ENCODE results near the gene HBS1L.

The HBS1L gene

DNA sequence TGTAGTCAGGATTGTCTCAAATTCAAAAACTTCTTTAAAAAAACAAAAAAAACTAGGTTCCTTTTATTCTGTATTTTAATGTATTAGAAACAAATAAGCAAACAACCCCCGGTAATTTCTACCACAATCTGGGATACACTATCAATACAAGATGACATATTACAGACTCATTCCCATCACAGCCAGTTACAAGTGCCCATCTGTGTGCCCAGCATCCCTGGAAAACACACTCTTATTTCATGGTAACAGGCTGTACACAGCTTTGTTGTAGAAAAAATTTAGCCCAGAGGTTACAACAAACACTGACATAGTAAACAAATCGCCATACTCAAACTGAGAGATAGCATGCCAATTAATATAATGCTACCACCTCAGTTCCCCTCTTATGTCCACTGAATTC lies 16.3 kb downstream of the HBS1L start:
- no peak for TF ChIP-seq POLR2A (IDR thresholded peaks at IDR 0.05; ENCODE audit: low read depth, low read length)
- FAIRE-seq = no peak
- no peak for DNase-seq (ENCODE audit: insufficient read length, low spot score)

DNA sequence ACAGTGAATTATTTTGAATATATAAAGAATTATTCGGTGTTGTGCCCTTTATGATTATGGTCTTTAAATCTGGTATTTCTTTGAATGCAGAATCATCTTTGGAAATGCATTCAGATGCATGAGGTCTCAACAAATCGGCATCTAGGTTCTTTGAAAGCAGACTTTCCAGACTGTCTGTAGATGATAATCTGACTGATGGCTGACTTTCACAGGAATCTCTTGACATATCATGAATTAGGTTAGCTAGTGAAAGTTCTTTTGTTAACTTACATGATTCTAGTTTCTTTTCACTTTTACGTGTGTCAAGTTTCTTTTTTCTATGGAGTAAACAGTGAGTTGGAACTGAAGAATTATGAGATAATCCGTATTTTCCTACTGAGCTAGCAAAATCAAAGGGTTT lies 17.1 kb downstream of the HBS1L start:
- no peak for DNase-seq (ENCODE audit: insufficient read length, low spot score)
- no peak for TF ChIP-seq POLR2A (IDR thresholded peaks at IDR 0.05; ENCODE audit: low read depth, low read length)
- FAIRE-seq = no peak

DNA sequence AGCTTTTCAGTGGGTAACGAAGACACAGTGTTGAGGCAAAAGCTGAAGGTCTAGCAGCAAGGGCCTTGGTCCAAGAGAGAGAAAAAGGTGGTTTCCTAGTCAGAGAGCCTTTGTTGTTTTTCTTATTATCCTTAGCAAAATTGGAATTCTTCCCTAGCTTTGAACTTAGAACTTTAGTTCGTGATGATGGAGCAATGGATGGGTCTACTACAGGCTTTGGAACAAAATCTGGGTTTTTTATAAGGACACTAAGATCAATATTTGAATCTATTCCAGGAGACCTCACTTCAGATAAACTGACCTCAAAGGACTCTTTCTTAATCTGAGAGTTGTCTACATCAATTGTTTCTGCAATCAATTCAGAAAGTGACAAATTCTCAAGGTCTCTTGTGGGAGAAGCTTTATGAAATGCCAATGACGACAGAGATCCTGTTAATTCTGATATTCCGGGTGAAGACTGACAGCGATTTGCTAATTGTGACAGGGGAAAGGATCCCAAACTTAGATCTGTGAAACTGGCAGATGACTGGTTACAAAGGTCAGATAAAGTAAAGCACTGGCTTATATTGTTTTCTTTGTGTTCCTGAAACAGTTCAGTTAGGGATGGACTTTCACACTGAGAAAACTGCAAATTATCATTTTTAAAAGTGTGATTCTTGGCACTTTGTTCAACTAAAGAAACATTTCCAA lies 17.7 kb downstream of the HBS1L start:
- no peak for FAIRE-seq
- no peak for TF ChIP-seq POLR2A (IDR thresholded peaks at IDR 0.05; ENCODE audit: low read depth, low read length)
- no peak for DNase-seq (ENCODE audit: insufficient read length, low spot score)

DNA sequence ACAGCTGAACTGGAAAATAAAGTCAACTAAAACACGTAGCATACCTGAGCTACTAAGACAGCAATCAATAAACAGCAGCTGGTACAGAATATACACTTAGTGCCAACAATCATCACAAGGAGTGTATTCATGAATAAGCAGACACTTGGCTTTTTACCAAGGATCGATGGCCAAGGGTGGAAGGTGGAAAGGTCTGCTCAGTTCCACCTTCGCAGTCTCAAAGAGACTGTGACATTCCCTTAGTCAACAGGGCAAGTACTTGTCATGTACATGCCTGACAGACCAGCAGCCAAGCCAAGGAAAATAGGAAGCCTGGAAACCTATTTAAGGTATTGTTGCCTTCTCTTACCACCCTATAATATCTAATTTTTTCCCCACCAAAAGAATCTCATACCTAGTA lies 21.4 kb downstream of the HBS1L start:
- DNase-seq (ENCODE audit: insufficient read length, low spot score) (no peak), FAIRE-seq (no peak)
- TF ChIP-seq POLR2A (IDR thresholded peaks at IDR 0.05; ENCODE audit: low read depth, low read length) = no peak

DNA sequence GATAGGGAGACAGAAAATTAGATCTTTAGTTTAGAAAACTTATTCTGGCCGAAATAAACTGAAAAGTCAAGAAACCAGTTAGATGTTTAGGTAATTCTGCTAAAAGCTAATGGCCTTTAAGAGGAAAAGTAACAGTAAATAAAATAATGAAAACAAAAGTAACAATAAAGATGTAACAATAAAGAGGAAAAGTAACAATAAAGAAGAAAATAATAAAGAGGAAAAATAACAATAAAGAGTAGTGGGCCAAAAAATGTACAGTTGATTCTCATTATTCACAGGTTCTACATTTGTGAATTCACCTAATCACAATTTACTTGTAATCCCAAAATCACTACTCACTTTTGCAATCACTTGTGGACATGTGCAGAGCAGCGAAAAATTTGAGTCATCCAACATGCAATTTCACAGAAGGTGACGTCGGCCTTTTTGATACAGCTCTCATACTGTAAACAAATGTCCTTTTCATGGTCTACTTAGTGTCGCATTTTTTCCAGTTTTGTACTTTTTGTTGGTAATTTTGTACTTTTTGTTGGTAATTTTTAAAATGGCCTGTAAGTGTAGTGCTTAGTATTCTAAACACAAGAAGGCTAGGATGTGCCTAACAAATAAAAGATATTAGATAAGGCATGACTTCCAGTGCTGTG lies 24.0 kb downstream of the HBS1L start:
- no peak for TF ChIP-seq POLR2A (IDR thresholded peaks at IDR 0.05; ENCODE audit: low read depth, low read length)
- no peak for DNase-seq (ENCODE audit: insufficient read length, low spot score)
- FAIRE-seq = no peak

DNA sequence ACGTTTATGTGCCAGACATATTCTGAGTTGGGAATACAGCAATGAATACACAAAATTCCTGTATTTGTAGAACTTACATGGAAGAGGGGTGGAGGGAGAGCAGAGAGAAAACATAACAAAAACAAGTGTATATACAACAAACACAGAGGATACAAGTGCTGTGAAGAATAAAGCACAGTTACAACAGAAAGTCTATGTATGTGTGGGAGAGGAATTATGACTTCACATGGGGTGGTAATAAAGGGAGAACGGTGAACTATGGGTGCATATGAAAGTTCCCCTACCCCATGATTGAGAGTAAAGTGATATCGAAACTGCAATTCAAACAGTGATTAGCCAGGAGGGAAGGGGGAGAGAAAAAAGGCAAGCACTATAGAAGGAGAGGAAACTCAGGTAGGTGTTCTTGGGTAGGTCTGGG lies 24.6 kb downstream of the HBS1L start:
- no peak for FAIRE-seq
- no peak for TF ChIP-seq POLR2A (IDR thresholded peaks at IDR 0.05; ENCODE audit: low read depth, low read length)
- DNase-seq (ENCODE audit: insufficient read length, low spot score) = no peak

DNA sequence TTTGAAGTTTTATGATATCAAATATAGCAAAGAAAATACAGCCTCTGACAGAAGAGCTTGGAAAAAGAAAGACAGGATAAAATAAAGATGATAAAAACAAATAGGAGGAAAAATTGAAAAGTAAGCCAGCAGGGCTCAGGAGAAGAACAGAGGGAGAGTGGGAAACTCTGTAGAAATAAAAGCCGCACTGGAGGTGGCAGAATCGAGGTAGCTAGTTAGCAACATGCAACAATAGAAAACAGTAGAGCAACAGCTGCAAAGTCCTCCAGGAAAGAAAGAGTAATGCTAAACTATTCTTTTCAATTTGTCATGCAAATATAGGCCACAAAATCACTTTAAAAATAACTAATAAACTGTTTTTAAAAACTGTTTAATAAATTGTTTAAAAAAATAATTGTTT lies 28.8 kb downstream of the HBS1L start:
- TF ChIP-seq POLR2A (IDR thresholded peaks at IDR 0.05; ENCODE audit: low read depth, low read length) = no peak
- FAIRE-seq (no peak), DNase-seq (ENCODE audit: insufficient read length, low spot score) (no peak)

DNA sequence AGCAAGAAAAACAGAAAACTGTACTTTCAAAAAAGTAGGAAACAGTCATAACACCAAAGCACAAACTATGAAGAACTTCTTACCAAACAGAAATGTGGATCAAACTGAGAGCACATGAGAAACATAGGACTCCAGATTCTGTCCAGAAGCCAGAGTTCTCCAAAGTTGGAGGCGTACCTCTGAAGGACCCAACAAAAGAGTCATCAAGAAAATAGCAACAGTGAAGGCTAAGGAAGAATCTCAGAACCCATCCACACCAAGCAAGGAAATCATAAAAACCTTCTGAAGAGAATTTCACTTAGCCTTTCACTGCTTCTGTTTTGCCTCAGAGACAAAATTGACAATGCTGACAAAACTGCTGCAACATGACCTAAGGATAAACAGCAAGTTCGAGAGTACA lies 29.4 kb downstream of the HBS1L start:
- DNase-seq (ENCODE audit: insufficient read length, low spot score) (no peak), FAIRE-seq (no peak)
- TF ChIP-seq POLR2A (IDR thresholded peaks at IDR 0.05; ENCODE audit: low read depth, low read length) = no peak

DNA sequence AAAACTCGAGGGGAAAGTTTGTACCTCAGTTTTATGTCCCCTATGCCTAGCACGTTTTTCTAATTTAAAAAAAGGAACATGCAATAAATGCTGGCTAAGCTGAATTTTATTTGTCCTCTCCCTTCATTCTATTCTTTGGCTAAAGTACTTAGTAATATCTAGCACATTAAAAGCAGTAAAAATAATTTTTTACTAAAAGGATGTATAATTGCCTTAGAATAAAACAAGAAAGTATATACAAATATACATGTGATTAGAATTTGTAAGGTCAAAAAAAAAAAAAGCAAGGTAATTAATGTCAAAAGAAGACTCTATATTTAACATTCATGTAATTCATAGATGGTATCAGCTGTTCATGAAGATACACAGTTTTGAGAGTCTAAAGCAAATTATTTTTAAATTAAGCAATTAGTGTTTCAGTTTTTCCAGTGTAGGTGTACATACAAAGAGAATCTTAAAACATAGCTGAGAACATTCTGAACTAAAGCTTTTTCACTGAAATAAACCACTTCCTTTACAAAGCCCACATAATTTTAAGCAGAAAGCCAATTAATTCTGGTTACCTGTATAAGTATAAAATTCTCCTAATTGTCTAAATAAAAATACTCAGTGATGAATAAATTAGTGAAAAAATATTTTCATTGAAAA lies 32.4 kb downstream of the HBS1L start:
- TF ChIP-seq POLR2A (IDR thresholded peaks at IDR 0.05; ENCODE audit: low read depth, low read length) = no peak
- no peak for FAIRE-seq
- no peak for DNase-seq (ENCODE audit: insufficient read length, low spot score)

DNA sequence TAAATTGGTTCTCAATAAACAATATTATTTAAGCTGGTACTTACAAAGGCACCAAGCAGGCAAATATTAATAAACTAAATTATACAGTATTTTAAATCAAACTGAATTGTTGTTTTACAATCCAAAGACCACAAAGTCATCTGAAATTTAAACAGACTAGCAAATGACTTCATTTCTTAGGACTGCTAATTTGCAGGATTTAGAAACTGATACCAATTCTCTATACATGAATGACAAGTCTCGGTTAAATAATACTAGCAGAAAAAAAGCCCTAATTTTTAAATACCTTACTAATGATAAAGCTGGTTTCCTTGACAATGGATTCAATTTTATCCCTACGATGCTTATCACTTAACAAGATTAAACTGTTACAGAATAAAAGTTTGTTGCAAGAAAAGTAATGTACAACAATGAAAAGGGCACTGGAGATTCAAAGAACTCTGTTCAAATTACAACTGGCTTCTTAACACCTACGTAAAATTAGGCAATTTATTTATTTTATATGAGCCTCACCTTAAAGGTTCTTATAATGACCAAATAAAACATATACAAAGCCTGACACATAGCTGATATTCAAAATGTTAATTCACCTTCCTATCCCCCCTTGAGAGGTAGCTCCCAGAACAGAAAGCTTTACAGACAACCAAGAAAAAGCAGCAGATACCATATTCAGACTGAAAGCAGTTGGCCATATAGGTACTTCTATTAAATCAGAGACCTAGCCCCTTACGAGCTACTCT lies 33.1 kb downstream of the HBS1L start:
- FAIRE-seq (no peak), DNase-seq (ENCODE audit: insufficient read length, low spot score) (no peak)
- no peak for TF ChIP-seq POLR2A (IDR thresholded peaks at IDR 0.05; ENCODE audit: low read depth, low read length)

DNA sequence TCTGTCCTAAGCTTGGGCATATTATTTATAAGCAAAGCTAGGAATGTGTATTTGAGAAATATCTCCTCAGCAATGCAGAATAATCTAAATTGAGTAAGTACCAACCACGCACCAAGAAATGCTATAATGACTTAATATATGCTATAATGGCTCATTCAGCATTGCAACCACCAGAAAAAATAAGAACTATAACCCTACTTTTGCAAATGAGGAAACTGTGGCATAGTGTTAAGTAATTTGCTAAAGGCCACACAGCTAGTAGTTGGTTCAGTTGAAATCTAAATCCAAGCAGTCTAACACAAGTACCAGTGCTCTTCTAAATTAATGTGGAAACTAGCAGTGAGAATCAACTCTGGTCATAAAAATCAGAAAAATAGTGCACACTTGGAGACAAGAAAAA lies 35.7 kb downstream of the HBS1L start:
- no peak for DNase-seq (ENCODE audit: insufficient read length, low spot score)
- FAIRE-seq = no peak
- TF ChIP-seq POLR2A (IDR thresholded peaks at IDR 0.05; ENCODE audit: low read depth, low read length) = no peak

DNA sequence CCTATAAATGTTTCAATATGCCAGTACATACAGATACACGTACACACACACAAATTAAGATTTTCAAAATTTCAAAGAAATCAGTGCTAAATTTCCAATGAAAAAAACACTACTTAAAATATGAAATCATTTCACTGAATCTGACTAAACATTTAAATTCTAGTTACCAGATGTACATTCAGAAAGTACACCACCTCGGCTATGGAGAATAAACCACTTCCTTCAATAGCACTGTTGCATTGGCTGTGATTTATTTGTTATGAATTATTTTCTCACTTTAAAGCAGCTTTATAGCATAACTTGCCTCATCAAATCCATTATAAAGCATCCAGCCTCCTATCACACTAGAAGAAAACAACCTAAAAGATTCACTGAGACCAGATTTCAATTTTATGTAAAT lies 36.6 kb downstream of the HBS1L start:
- DNase-seq (ENCODE audit: insufficient read length, low spot score) = no peak
- no peak for TF ChIP-seq POLR2A (IDR thresholded peaks at IDR 0.05; ENCODE audit: low read depth, low read length)
- FAIRE-seq = no peak

DNA sequence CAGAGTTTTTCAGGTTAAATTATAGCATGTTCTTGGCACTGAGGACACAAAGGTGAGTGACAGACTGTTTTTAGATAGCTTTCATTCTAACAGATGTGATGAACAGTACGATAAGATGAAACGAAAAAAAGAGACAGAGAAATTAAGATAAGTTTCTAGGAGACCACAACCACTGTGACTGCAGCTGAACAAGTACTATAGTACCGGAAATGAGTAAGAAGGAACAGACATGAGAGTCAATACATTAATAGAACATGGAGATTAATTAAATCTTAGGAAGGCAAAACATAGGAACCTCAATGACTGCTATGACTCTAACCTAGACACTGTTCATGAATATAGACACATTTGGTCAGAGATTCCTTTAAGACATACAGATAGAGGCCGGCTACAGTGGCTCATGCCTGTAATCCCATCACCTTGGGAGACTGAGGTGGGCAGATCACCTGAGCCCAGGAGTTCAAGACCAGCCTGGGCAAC lies 40.2 kb downstream of the HBS1L start:
- DNase-seq (ENCODE audit: insufficient read length, low spot score) (no peak), FAIRE-seq (no peak)

DNA sequence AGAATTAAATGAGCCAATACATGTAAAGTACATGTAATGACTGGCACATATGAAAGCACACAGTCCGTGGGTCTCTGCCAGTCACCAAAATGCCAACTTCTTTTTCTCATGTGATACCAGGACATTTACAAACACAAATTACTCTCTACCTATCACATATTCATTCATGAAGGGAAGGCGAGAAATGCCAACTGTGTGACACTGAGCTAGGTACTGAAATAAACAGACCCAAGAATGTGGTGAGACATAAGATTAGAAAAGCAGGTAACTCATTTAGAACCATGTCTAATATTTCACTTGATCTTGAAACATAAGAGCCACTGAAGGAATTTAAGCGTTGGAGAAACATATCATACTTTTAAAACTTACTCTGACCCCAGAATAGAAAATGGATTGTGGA lies 41.4 kb downstream of the HBS1L start:
- FAIRE-seq = no peak
- no peak for TF ChIP-seq POLR2A (IDR thresholded peaks at IDR 0.05; ENCODE audit: low read depth, low read length)
- DNase-seq (ENCODE audit: insufficient read length, low spot score) = no peak

More for the DNA sequence above, 40.2 kb downstream of the HBS1L start:
- TF ChIP-seq POLR2A (IDR thresholded peaks at IDR 0.05; ENCODE audit: low read depth, low read length) = no peak

Data from H54 (cell line).